Amygdala (tissue), 56 donors: ENCODE results near the gene PDE1A.
"Not testable (repeated sequence)": the region's sequence is repeated elsewhere in the genome, so short reads cannot be mapped to it uniquely, and the experiment has no call there.

Experiments
- DNase-seq, 56 donors: peaks; one replicate each; lab custom pipeline; 2025; lab: John Stamatoyannopoulos, UW

PDE1A gene

DNA sequence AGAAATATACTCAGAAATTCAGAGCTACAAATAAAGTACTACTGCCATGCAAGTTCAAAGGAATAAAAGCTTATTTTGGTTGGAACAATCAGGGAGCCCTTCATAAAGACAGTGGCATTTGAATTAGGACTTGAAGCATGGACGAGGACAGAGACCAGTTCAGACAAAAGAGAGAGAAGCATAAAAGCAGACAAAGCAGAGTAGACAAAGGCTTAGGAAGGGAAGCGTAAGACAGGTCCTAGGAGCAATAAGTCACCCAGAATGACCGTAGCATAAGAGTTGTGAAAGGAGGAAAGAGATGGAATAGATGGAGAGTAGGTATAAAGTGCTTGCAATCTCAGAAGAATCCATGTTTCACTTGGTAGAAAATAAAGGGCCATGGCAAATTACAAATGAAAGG lies 14.0 kb downstream of the PDE1A start:
- DNase-seq = no peak

DNA sequence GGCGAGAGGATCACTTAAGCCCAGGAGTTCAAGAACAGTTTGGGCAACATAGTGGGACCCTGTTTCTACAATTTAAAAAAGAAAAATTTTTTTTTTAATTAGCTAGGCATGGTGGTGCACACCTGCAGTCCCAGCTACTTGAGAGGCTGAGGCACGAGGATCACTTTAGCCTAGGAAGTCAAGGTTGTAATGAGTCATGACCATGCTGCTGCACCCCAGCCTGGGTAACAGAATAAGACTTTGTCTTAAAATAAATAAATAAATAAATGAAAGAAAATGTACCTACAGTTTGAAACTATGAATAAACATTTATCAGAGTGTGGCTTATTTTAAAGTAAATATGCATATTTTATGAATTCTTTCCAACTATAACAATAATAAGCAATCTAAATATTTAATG lies 16.7 kb downstream of the PDE1A start:
- DNase-seq = no peak

- no peak for DNase-seq
Observed at GRCh38 chr2:182406221-182406620, 20.6 kb downstream of the PDE1A start.

DNA sequence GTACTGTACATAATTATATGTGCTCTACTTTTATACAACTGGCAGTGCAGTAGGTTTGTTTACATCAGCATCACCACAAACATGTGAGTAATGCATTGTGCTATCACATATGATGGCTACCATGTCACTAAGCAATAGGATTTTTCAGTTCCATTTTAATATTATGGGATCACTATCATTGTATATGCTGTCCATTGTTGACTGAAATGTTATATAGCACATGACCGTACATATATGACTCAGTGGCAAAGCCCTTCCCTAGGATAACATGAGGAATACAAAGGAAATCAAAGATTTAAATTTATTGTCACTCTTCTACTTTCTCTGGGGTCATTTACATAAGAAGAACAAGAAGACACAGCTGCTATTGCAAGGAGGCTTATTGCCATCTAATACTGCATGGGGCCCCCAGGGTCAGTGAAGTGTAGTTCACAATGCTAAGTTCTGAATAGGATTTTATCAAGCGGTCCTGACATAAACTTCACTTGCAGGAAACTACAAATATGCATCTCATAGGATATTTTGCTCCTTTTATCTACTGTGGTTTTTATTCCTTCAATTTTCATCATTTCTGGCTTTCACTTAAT lies 21.8 kb downstream of the PDE1A start:
- no peak for DNase-seq

DNA sequence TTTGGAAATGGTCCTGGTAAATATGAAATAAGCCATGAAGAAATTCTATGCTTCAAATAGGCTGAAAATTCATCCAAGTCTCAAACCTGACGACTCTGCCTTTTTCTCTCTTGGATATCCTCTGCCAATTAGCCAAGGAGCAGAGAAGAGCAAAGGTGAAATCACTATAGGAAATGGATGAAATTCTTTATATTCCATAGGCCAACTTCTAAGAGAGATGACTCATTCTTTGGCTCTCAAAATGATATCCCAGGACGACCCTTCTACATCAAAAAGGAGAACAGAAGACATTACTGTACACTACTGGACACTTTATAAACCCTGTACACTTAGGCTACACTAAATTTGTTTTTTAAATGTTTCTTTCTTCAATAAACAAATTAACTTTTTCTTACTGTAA lies 22.7 kb downstream of the PDE1A start:
- no peak for DNase-seq

DNA sequence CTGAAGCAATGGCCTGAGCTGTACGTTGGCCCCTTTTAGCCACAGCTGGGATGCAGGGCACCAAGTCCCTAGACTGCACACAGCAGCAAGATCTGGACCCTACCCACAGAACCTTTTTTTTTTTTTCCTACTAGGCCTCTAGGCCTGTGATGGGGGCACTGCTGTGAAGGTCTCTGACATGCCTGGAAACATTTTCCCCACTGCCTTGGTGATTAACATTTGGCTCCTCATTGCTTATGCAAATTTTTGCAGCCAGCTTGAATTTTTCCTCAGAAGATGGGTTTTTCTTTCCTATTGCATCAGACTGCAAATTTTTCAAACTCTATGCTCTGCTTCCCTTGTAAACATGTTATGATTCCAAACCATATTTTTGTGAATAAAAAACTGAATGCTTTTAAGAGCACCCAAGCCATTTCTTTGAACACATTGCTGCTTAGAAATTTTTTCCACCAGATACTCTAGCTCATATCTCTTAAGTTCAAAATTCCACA lies 33.5 kb downstream of the PDE1A start:
- DNase-seq = no peak

- DNase-seq = no peak
Observed at GRCh38 chr2:182391443-182391842, 35.4 kb downstream of the PDE1A start.

GRCh38 chr2:182386267-182386880 lies 40.5 kb downstream of the PDE1A start:
- not testable (repeated sequence) for DNase-seq

GRCh38 chr2:182384860-182385259 lies 42.0 kb downstream of the PDE1A start:
- no peak for DNase-seq

- DNase-seq = no peak
Observed at GRCh38 chr2:182381225-182381624, 45.6 kb downstream of the PDE1A start.

DNA sequence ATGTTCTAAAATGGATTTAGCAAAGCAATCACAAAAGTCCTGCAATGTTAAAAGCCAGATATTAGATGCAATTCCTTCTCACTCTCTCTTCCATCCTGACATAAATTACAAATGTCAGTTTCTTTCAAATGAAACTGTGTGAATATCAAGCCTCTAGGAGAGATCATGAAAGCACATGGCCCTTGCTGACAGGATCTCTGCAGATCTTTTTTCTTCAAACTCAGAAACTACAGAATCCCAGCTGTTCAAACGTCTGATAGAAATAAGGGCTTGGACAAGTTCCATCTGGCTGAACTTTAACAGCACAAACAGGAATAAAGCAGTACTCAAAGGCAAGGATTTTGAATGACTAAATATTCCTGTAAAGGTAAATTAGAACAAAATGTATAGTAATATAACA lies 47.6 kb downstream of the PDE1A start:
- DNase-seq = no peak

GRCh38 chr2:182378759-182379158 lies 48.1 kb downstream of the PDE1A start:
- DNase-seq = no peak

DNA sequence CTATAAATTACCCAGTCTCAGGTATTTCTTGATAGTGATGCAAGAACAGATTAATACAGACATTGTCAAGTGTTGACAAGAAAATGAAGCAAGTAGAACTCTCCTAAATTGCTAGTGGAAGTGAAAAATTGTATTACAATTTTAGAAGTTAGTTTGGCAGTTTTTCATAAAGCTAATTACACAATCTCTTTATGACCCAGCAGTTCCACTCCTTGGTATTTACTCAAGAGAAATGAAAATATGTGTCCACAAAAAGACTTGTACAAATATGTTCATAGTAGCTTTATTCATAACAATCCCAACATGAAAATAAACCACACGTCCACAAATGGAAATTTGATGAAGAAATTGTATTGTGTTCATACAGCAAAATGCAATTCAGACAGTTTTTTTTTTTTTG lies 49.4 kb downstream of the PDE1A start:
- DNase-seq = no peak

DNA sequence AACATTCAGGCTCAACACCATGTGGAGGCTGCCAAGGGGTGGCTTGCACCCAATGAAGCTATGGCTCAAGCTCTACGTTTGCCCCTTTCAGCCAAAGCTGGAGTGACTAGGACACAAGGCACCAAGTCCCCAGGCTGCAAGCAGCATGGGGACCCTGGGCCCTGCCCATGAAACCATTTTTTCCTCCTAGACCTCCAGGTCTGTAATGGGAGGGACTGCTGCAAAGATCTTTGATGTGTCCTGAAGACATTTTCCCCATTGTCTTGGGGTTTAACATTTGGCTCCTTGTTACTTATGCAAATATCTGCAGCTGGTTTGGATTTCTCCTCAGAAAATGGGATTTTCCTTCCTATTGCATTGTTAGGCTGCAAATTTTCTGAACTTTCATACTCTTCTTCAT lies 51.0 kb downstream of the PDE1A start:
- no peak for DNase-seq

DNA sequence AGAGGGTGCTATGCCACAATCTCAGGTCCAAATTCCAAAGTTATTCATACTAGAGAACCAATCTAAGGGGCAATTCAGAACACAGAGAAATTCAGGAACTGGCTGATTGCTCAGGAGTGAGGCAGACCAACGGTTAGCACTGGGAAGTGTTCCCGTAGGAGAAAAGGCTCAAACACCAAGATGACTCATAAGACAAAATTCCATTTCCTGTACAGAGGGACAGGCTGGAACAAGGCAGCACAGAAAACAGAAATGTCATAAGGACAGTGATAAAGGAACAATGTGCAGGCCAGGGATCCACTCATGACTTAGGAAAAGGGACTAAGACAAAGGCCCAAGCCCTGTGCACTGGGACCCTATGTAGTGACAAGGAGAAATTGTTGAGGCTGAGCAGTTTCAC lies 54.2 kb downstream of the PDE1A start:
- no peak for DNase-seq

DNA sequence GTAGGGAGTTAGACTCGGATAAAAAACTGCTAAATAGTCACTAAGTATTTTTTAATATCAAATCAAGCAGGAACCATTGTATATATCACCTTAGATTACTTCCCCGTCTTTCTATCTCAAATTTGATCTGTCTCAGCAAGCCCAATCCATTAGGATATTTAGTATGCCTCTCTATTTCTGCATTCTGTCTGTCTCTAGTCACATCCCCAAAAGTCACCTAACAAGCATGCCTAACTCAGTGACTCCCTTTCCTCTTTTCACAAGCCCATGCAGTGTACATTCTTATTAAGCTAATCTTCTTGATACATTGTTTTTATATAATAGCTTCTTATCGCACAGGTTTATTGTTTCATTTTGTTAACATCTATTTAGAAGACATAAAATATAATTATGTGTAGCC lies 57.8 kb downstream of the PDE1A start:
- no peak for DNase-seq

GRCh38 chr2:182368446-182368845 lies 58.4 kb downstream of the PDE1A start:
- DNase-seq = no peak

- no peak for DNase-seq
Observed at GRCh38 chr2:182367401-182367800, 59.4 kb downstream of the PDE1A start.

GRCh38 chr2:182366628-182367027 lies 60.2 kb downstream of the PDE1A start:
- no peak for DNase-seq

DNA sequence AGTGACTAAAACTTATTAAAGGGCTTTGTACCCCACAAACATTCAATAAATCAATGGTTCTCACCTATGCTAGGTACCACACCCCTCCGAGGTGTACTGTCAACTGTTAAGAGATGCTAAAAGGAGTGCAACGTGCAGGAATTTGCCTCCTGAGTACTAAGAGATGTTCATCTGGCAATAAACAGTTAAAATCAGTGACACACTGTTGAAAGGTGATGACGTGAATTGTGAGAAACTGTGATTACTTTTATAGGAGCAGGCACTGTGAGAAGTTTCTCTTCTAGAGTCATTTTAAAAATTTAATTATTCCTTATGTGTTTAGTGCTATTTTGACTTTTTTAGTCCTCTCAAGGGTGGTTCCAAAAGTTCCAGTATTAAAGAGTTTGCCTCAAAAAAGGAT lies 61.0 kb downstream of the PDE1A start:
- DNase-seq = no peak

GRCh38 chr2:182361477-182361876 lies 65.4 kb downstream of the PDE1A start:
- no peak for DNase-seq

- no peak for DNase-seq
Observed at GRCh38 chr2:182360663-182361260, 66.1 kb downstream of the PDE1A start.
